ENCODE measurements around the gene GOLGA8M.
"Not testable (repeated sequence)": the region's sequence is repeated elsewhere in the genome, so short reads cannot be mapped to it uniquely, and the experiment has no call there.

Gene GOLGA8M

DNA sequence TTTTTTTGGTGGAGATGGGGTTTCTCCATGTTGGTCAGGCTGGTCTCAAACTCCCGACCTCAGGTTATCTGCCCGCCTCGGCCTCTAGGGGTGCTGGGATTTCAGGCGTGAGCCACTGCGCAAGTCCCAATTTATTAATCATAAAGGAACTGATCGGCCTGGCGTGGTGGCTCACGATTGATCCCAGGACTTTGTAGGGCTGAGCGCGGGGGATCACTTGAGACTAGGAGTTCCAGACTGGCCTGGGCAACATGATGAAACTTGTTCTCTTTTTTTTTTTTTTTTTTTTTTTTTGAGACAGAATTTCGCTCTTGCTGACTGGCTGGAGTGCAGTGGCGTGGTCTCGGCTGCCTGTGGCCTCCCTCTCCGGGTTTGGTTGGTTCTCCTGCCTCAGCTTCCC lies 19.2 kb downstream of the GOLGA8M start:
- not testable (repeated sequence) for DNase-seq (ENCODE audit: low read depth in 2 of 2)

DNA sequence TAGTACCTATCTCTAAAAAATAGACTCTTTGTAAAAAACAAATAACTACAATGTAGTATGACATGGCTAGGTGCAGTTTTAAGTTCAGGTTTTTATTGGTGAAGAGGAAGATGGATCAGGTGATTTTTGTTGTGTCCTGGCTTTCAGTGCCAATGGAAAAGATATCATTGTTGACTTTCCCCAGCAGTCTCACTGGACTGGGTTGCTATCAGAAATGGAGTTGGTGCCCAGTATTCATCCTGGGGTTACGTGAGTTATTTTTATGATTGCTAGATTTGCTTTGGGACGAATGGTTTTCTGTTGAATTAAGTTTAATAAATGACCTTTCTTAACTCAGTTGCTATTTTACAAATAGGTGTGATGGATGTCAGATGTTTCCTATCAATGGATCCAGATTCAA lies 38.7 kb downstream of the GOLGA8M start:
- not testable (repeated sequence) for H3K4me3 ChIP-seq (replicated peaks in 1 of 2; ENCODE audit: low read depth in 2 of 2, low read length in 2 of 2); DNase-seq (ENCODE audit: low read depth in 2 of 2)

More for the DNA sequence above, 19.2 kb downstream of the GOLGA8M start:
- H3K4me3 ChIP-seq (replicated peaks in 1 of 2; ENCODE audit: low read depth in 2 of 2, low read length in 2 of 2) = not testable (repeated sequence)

- not testable (repeated sequence) for H3K4me3 ChIP-seq (replicated peaks in 1 of 2; ENCODE audit: low read depth in 2 of 2, low read length in 2 of 2); DNase-seq (ENCODE audit: low read depth in 2 of 2)
Observed at GRCh38 chr15:28672122-28672521, 40.1 kb downstream of the GOLGA8M start.

DNA sequence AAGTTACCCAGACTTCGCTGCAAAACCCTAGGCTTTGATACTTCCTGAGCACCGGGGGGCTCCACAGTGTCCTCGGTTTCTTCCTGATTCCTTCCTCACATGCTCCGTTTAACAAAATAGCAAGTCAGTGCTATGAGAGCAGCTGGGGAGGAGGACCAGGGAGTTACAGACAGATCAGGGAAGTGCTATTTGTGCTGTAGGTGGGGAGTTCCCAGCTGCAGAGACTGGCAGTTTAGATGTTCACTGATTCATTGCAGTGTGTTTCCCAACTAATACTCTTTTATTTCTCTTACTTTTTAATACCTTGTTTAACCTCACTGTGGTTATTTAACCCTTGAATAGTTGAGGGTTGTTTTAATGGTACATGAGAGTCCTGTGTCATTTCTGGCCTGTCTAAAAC lies 45.8 kb downstream of the GOLGA8M start:
- not testable (repeated sequence) for H3K4me3 ChIP-seq (replicated peaks in 1 of 2; ENCODE audit: low read depth in 2 of 2, low read length in 2 of 2)

DNA sequence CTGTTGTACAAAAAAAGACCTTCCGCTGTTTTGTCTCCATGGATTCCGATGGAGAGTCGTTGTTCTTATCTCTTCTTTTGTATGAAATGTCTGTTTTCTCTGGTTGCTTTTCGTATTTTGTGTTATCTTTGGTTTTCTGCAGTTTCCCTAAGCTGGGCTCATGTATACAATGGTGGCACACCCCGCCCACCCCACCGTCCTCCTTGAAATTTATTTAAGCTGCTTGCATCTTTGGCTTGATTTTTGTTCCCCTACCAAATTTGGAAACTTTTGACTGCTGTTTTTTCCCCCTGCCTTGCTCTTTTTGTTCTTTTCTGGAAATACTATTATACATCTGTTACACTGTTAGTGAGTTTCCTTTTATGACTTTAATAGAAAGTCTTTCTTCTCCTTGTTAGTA lies 47.6 kb downstream of the GOLGA8M start:
- DNase-seq (ENCODE audit: low read depth in 2 of 2); H3K4me3 ChIP-seq (replicated peaks in 1 of 2; ENCODE audit: low read depth in 2 of 2, low read length in 2 of 2): not testable (repeated sequence)

More for the DNA sequence above, 45.8 kb downstream of the GOLGA8M start:
- DNase-seq (ENCODE audit: low read depth in 2 of 2) = not testable (repeated sequence)

DNA sequence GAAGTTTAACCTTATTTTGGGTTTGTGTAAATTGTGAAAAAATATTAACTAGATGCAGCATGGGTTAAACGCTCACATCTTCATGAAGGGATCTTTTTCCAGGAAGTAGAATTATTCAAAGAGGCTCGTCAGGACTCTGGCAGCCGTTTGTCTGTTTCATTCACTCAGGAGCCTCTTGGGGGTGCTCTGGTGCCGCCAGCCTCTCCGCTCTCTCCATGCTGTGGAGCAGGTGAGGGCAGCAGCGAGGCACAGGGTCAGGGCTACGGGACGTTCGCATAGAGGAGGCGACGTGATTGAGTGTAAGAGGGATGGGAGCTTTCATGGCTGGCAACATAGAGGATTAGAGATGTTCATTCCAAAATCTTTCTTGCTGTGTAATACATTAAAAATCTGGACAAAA lies 48.5 kb downstream of the GOLGA8M start:
- H3K4me3 ChIP-seq (replicated peaks in 1 of 2; ENCODE audit: low read depth in 2 of 2, low read length in 2 of 2); DNase-seq (ENCODE audit: low read depth in 2 of 2): not testable (repeated sequence)

DNA sequence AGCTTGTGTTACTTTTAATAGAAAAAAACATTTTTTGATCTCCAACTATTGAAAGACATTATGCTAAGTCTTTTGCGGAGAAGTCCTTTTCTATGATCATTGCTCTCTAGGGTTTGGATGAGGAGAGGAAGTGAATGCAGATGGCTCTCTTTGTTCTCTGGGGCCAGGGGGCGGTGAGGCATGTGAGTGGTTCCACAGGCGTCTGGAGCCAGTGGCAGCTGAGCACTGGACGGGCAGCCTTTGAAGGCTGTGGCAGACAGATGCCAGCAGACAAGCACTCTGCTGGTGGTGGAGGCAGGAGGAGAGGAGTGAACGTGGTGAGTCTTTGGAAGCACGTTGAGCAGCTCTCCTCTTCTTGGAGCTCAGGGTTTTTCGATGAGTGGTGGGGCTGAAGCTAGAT lies 51.5 kb downstream of the GOLGA8M start:
- not testable (repeated sequence) for DNase-seq (ENCODE audit: low read depth in 2 of 2); H3K4me3 ChIP-seq (replicated peaks in 1 of 2; ENCODE audit: low read depth in 2 of 2, low read length in 2 of 2)

GRCh38 chr15:28656018-28656360 lies 56.2 kb downstream of the GOLGA8M start:
- H3K4me3 ChIP-seq (replicated peaks in 1 of 2; ENCODE audit: low read depth in 2 of 2, low read length in 2 of 2); DNase-seq (ENCODE audit: low read depth in 2 of 2): not testable (repeated sequence)

- DNase-seq (ENCODE audit: low read depth in 2 of 2); H3K4me3 ChIP-seq (replicated peaks in 1 of 2; ENCODE audit: low read depth in 2 of 2, low read length in 2 of 2): not testable (repeated sequence)
Observed at GRCh38 chr15:28655329-28656017, 56.7 kb downstream of the GOLGA8M start.

GRCh38 chr15:28654194-28654593 lies 58.0 kb downstream of the GOLGA8M start:
- not testable (repeated sequence) for H3K4me3 ChIP-seq (replicated peaks in 1 of 2; ENCODE audit: low read depth in 2 of 2, low read length in 2 of 2); DNase-seq (ENCODE audit: low read depth in 2 of 2)

GRCh38 chr15:28652538-28652937 lies 59.7 kb downstream of the GOLGA8M start:
- not testable (repeated sequence) for DNase-seq (ENCODE audit: low read depth in 2 of 2); H3K4me3 ChIP-seq (replicated peaks in 1 of 2; ENCODE audit: low read depth in 2 of 2, low read length in 2 of 2)

Data from cardiac fibroblast (primary cell).